HG03095 (cell line): ENCODE results near the gene CHRNA5.

Source experiments
- ATAC-seq: cut with Tn5 transposase; IDR thresholded peaks from one replicate; pipeline ENCODE4 v1.9.1; 2021; ENCODE audit warnings: moderate library complexity; ENCODE audit not compliant: unreplicated experiment

CHRNA5 gene

DNA sequence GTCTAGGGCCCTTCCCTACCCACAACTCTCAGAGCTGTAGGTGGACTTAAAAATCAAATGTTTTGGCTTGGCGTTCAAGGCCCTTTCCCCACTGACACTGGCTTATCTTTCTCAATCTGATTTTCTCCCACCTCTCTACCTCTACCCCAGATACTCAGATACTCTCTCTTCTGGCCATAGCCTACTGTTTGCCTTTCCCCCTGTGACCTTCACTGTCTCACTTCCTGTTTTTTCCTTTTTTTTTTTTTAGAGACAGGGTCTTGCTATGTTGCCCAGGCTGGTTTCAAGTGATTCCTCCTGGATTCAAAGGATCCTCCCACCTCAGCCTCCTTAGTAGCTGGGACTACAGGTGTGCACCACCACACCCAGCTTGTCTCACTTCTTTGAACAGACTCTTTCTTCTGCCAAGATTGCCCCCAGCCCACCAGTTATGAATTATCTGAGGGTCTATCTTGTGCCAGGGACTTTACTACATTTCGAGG lies 71.1 kb downstream of the CHRNA5 start:
- no peak for ATAC-seq

GRCh38 chr15:78637776-78638435 lies 72.6 kb downstream of the CHRNA5 start:
- no peak for ATAC-seq

DNA sequence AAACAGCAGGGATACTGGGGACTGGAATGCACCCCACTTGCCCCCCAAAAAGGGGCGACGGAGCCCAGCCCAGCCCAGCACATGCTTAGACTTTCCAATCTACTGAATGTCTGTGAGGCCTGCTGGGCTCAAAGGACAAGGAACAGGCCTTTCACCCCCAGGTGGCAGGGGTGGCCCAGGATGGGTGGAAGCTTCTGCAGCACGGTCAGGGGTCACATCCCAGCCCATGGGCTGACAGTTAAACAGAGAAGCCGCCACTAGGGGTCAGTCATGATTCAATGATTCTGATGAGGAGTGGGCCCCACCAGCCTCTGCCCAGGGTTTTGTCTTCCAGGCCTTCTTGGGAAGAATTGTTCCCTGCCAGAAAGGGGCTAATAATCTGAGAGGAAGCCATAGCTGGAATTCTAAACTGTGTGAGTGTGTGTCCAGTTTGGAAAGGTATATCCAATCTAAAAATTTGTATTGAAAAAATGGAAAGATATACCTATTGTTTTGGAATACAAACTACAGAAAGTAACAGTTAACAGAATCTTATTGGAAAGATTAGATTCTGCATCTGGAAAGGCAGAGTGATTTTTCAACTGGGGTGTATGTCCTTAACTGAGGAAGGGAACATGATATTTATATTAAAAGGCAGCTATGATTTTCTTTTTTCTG lies 73.5 kb downstream of the CHRNA5 start:
- ATAC-seq = no peak

DNA sequence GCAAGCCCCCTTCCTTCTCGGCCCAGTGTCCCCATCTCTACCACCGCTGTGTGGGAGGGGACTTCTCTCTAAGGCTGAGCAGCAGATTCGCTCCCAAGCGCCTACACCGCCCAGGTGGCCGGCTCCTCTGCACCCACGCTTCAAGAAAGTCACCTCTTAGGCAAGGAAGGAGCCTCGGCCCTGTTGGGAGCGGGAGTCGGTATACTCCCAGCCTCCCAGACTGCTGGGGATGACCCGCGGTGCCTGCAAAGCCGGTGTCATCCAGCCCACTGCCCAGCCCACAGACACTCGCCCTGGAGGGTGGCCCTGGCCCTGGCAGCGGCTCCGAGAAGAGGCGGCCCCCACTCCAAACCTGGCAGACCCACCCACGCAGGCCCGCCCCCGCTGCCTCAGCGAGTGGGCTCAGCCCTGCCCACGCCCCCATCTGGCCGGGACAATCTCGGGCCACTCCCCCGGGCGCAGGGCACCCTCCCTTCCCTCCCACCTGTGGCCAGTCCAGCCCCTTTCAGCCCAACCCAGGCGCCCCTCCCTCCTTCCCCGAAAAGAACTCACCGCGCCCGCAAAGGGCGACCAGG lies 75.3 kb downstream of the CHRNA5 start:
- no peak for ATAC-seq

DNA sequence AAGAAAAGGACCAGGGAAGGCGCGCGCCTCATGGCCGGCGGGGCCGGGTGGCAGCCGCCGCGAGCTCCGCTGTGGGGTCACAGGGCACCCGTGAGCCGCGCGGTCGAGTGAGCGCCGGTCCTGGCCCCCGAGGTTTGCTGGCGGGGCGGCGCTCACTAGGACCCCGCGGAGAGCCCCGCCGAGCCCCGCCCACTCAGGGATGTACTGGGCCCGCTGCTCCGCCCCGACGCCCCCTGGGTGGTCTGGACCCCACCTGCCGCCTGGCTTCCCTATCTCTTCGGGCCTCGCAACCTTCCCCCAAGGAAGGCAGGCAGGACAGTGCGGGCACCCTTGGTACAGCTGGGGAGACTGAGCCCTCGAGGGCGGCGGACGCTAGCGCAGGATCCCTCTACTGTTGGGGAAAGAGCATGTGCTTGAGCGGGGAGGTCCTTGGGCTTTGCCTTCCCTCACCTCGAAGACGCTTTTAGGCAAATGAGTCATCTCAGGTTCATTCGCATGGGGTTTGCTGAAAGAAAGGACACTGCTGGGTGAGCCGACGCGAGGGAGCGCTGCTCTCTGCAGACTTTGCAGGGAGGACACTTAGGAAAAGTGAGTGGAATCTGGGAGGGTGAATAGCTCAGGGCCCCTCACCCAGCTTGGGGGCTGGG lies 75.9 kb downstream of the CHRNA5 start, which contains the start of gene CHRNB4:
Gene CHRNB4 (minus strand): TSS at position 109 of the 647 bp plus-strand sequence. CDS start 77 bp downstream, at position 32.
- ATAC-seq = no peak

DNA sequence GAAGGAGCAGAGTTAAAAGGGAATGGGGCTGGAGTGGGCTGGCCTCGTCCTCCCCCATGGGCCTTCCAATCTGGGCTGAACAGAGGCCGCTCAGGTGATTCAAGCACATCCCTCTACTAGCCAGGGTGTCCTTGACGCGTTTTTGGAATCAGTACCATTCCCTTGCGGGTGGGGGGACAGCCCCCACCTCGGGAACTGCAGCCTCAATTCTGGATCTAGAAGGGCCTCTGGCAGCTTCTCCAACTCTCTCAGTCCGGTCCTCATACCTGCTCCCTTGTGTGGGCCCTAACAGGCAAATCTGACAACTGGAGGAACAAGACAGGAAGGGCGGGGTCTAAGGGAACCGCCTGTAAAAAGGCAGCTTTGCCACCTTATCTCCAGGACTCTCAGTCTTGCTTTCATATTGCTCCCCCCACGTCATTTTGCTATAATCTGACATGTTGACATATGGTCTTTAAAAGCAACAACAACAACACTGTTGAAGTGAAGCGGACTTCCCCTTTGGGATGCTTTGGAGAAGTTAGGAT lies 76.5 kb downstream of the CHRNA5 start:
- ATAC-seq = no peak

DNA sequence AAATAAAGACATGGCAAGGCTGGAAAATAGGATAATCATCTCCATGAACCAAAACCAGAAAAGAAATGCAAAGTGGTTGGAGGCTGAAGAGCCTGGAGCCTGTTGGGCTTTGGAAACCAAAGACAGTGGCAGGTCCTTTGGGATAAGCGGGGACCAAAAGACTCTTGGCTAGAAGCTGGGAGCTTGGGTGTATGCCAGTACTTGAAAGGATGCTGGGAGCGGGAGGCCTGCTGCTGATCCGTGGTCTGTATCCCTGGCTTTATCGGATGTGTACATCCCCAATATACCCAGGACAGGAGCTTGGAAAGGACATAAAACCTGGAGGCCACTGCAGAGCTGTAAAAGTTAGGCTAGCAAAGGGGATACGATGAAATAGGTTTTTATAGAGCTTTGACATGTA lies 77.0 kb downstream of the CHRNA5 start:
- no peak for ATAC-seq
